Trophoblast cell (in vitro differentiated cells and primary cell): ENCODE data around the gene LRCH2.

Experiments
- DNase-seq, 2 donors: peaks; one replicate each; pipeline ENCODE4 v3.0.0-alpha.2; 2016
- H2AFZ ChIP-seq: 2 replicates; pipeline ENCODE4 v1.6.1; 2013; ENCODE audit warnings: low read length, moderate library complexity, mild to moderate bottlenecking; ENCODE audit not compliant: insufficient read depth, poor library complexity
- H2AK5ac ChIP-seq: 2 replicates; pipeline ENCODE4 v1.6.1; 2013; ENCODE audit warnings: mild to moderate bottlenecking, low read length
- H2BK120ac ChIP-seq: 2 replicates; pipeline ENCODE4 v1.6.1; 2013; ENCODE audit warnings: low read length, mild to moderate bottlenecking, moderate library complexity; ENCODE audit not compliant: insufficient read depth, poor library complexity
- H2BK12ac ChIP-seq: 2 replicates; pipeline ENCODE4 v1.6.1; 2013; ENCODE audit warnings: mild to moderate bottlenecking, low read length, moderate library complexity
- H2BK5ac ChIP-seq: 2 replicates; pipeline ENCODE4 v1.6.1; 2013; ENCODE audit warnings: low read length, low read depth, moderate library complexity, mild to moderate bottlenecking; ENCODE audit not compliant: poor library complexity
- H3K14ac ChIP-seq: 2 replicates; pipeline ENCODE4 v1.6.1; 2013; ENCODE audit warnings: mild to moderate bottlenecking, low read length
- H3K18ac ChIP-seq: 2 replicates; pipeline ENCODE4 v1.6.1; 2013; ENCODE audit warnings: mild to moderate bottlenecking, low read length
- H3K23ac ChIP-seq: 2 replicates; pipeline ENCODE4 v1.6.1; 2013; ENCODE audit warnings: low read length
- H3K27ac ChIP-seq: 2 replicates; pipeline ENCODE4 v1.5.1; 2013; ENCODE audit warnings: low read depth, mild to moderate bottlenecking, inconsistent platforms, low read length, moderate library complexity
- H3K27me3 ChIP-seq: 2 replicates; pipeline ENCODE4 v1.6.1; 2013; ENCODE audit warnings: inconsistent platforms, mild to moderate bottlenecking, low read length, moderate library complexity; ENCODE audit not compliant: insufficient read depth
- H3K36me3 ChIP-seq, 2 experiments: 1 replicate in 1 of 2; 2 replicates in 1 of 2; pipeline ENCODE4 v1.6.1; 2013; ENCODE audit warnings: low read length in 2 of 2, mild to moderate bottlenecking in 2 of 2, moderate library complexity in 1 of 2; ENCODE audit not compliant: insufficient read depth in 2 of 2, control insufficient read depth in 1 of 2
- H3K4ac ChIP-seq: 2 replicates; pipeline ENCODE4 v1.6.1; 2013; ENCODE audit warnings: low read depth, mild to moderate bottlenecking, low read length, moderate library complexity
- H3K4me1 ChIP-seq, 2 experiments: 1 replicate in 1 of 2; 2 replicates in 1 of 2; pipeline ENCODE4 v1.6.1; 2013; ENCODE audit warnings: low read length in 2 of 2, mild to moderate bottlenecking in 2 of 2, moderate library complexity in 1 of 2; ENCODE audit not compliant: insufficient read depth in 2 of 2, control insufficient read depth in 1 of 2
- H3K4me2 ChIP-seq: 2 replicates; pipeline ENCODE4 v1.6.1; 2013; ENCODE audit warnings: inconsistent platforms, mild to moderate bottlenecking, low read length, moderate library complexity
- H3K4me3 ChIP-seq: 2 replicates; pipeline ENCODE4 v1.5.1; 2013; ENCODE audit warnings: mild to moderate bottlenecking, low read depth, low read length, inconsistent platforms
- H3K79me1 ChIP-seq: one replicate; pipeline ENCODE4 v1.6.1; 2013; ENCODE audit warnings: low read length
- H3K79me2 ChIP-seq: 2 replicates; pipeline ENCODE4 v1.6.1; 2013; ENCODE audit warnings: low read length, mild to moderate bottlenecking; ENCODE audit not compliant: control insufficient read depth, insufficient read depth, poor library complexity
- H3K9ac ChIP-seq: 2 replicates; pipeline ENCODE4 v1.6.1; 2013; ENCODE audit warnings: mild to moderate bottlenecking, low read length
- H3K9me3 ChIP-seq: 2 replicates; pipeline ENCODE4 v1.6.1; 2013; ENCODE audit warnings: low read depth, mild to moderate bottlenecking, control low read depth, inconsistent platforms, low read length; ENCODE audit not compliant: insufficient read depth
- H4K12ac ChIP-seq: 2 replicates; pipeline ENCODE4 v1.6.1; 2013; ENCODE audit warnings: low read depth, mild to moderate bottlenecking, low read length, moderate library complexity
- H4K8ac ChIP-seq: 2 replicates; pipeline ENCODE4 v1.6.1; 2013; ENCODE audit warnings: low read depth, mild to moderate bottlenecking, low read length, moderate library complexity
- H4K91ac ChIP-seq: one replicate; pipeline ENCODE4 v1.6.1; 2013; ENCODE audit warnings: low read depth, mild to moderate bottlenecking, low read length, moderate library complexity
- WGBS: extraction: QIAGEN DNeasy Blood & Tissue Kit; methylation state at CpG from one replicate; pipeline ENCODE4 v1.1.7; 2013; ENCODE audit warnings: missing lambda C conversion rate; ENCODE audit not compliant: insufficient read length, insufficient coverage; ENCODE audit errors: extremely low coverage; 5-methylcytosine and 5-hydroxymethylcytosine counted together

LRCH2 gene

GRCh38 chrX:115177932-115178331 is 56.0 kb downstream of the LRCH2 start:
- no peak overlapping the region for H3K14ac ChIP-seq
- H3K9me3 ChIP-seq, result no peaks in the 10 kb centered on the region
- H3K9ac ChIP-seq, result no peak overlapping the region
- H2AK5ac ChIP-seq, result no peak overlapping the region
- no peak overlapping the region for H2BK5ac ChIP-seq
- no peaks in the 10 kb centered on the region for H3K4me1 ChIP-seq
- no peak overlapping the region for H3K4me2 ChIP-seq
- no peak overlapping the region for H4K91ac ChIP-seq
- H2BK12ac ChIP-seq, result no peak overlapping the region
- WGBS, result no CpG with 5 or more reads among the region's 4 CpGs
- H3K27ac ChIP-seq, result no peak overlapping the region
- H3K36me3 ChIP-seq, result no peaks in the 10 kb centered on the region
- no peak overlapping the region for H3K18ac ChIP-seq
- H3K4ac ChIP-seq, result no peak overlapping the region
- H3K27me3 ChIP-seq, result no peaks in the 10 kb centered on the region
- H4K12ac ChIP-seq, result no peak overlapping the region
- H3K23ac ChIP-seq, result no peak overlapping the region
- no peaks in the 10 kb centered on the region for H3K79me2 ChIP-seq
- H2BK120ac ChIP-seq, result no peak overlapping the region
- H3K4me3 ChIP-seq, result no peak overlapping the region
- peak in 1 of 2 donors; percentile 4 for DNase-seq
- H2AFZ ChIP-seq, result no peak overlapping the region
- H4K8ac ChIP-seq, result no peak overlapping the region
- H3K79me1 ChIP-seq, result no peaks in the 10 kb centered on the region

DNA sequence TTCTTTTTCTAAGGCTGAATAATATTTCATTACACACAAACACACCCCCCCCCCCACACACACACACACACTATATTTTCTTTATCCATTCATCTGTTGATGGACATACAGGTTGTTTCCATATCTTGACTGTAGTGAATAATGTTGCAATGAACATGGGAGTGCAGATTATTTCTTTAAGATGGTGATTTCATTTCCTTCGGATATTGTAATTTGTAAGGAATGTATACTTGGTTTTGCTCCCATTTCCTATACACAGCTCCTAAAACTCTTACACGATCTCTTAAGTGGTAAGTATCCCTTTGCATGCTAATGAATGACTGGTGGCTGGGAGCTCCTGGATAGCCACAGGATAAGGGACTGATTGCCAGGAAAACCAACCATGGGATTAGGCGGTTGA is 59.3 kb downstream of the LRCH2 start:
- Histone ChIP-seq H2AFZ (no peak overlapping the region), H3K9me3 (no peaks in the 10 kb centered on the region), H2BK120ac (no peak overlapping the region), H3K4me2 (no peak overlapping the region), H3K27ac (no peak overlapping the region), H3K4ac (no peak overlapping the region), H4K91ac (no peak overlapping the region), H3K23ac (no peak overlapping the region), H3K14ac (no peak overlapping the region), H2BK5ac (no peak overlapping the region), H3K27me3 (no peaks in the 10 kb centered on the region), H3K4me3 (no peak overlapping the region), H3K4me1 (no peaks in the 10 kb centered on the region), H4K8ac (no peak overlapping the region), H2BK12ac (no peak overlapping the region), H3K18ac (no peak overlapping the region), H2AK5ac (no peak overlapping the region), H4K12ac (no peak overlapping the region), H3K79me1 (no peaks in the 10 kb centered on the region), H3K79me2 (no peaks in the 10 kb centered on the region), H3K9ac (no peak overlapping the region), H3K36me3 (no peaks in the 10 kb centered on the region)
- DNase-seq, result no peak
- no CpG with 5 or more reads among the region's 3 CpGs for WGBS

DNA sequence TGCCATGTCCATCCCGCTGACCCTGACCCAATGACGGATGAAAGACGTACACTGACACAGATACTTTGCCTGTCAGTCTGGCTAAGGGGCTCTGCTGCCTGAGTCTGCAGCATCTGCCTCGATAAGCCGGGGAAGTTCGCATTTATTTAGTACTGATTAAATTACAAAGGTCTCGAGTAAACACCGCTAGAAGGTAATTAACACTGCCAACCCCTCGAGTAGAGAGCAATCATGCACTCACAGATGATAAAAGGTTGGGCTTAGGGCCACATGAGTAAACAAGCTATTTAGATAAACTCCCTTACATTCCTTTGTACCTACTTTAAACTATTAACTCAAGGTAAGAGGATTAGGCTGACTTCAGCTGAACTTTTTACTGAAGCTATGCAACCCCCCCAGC is 60.7 kb downstream of the LRCH2 start:
- no CpG with 5 or more reads among the region's 9 CpGs for WGBS
- no peak overlapping the region for H4K12ac ChIP-seq
- no peaks in the 10 kb centered on the region for H3K4me1 ChIP-seq
- no peak overlapping the region for H3K4me3 ChIP-seq
- no peaks in the 10 kb centered on the region for H3K9me3 ChIP-seq
- no peak overlapping the region for H3K4me2 ChIP-seq
- H3K79me1 ChIP-seq, result no peaks in the 10 kb centered on the region
- no peak overlapping the region for H3K27ac ChIP-seq
- no peak overlapping the region for H2AFZ ChIP-seq
- no peaks in the 10 kb centered on the region for H3K36me3 ChIP-seq
- no peak overlapping the region for H3K14ac ChIP-seq
- no peak overlapping the region for H2BK5ac ChIP-seq
- H2BK12ac ChIP-seq, result no peak overlapping the region
- H3K27me3 ChIP-seq, result no peaks in the 10 kb centered on the region
- no peak overlapping the region for H3K18ac ChIP-seq
- H3K79me2 ChIP-seq, result no peaks in the 10 kb centered on the region
- no peak overlapping the region for H3K23ac ChIP-seq
- no peak overlapping the region for H4K91ac ChIP-seq
- H4K8ac ChIP-seq, result no peak overlapping the region
- no peak overlapping the region for H3K4ac ChIP-seq
- H3K9ac ChIP-seq, result no peak overlapping the region
- H2AK5ac ChIP-seq, result no peak overlapping the region
- no peak for DNase-seq
- no peak overlapping the region for H2BK120ac ChIP-seq

DNA sequence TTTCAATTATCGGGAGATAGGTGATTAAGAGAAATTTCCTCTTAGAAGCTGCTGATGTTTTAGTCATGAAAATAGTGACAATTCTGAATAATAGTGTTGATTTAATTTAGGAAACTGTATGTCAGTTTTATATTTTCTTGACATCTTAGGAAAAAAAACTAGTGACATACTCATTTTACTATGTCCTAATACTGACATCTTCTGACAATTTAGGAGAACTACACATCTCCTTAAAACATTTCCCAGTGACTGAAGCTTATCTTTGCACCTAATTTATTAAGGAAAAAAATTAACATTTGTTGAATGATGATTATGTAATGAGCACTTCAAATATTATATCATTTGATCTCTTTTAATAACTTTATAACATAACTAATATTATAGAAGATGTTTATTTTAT is 86.7 kb downstream of the LRCH2 start:
- no CpG with 5 or more reads among the region's 1 CpG for WGBS

More for the DNA sequence above, 86.7 kb downstream of the LRCH2 start:
- no peaks in the 10 kb centered on the region for H3K9me3 ChIP-seq
- H2AK5ac ChIP-seq, result no peak overlapping the region
- H2BK5ac ChIP-seq, result no peak overlapping the region
- no peak overlapping the region for H2BK12ac ChIP-seq
- no peaks in the 10 kb centered on the region for H3K27me3 ChIP-seq
- no peak overlapping the region for H2AFZ ChIP-seq
- no peak overlapping the region for H3K18ac ChIP-seq
- H2BK120ac ChIP-seq, result no peak overlapping the region
- H4K8ac ChIP-seq, result no peak overlapping the region
- H3K79me1 ChIP-seq, result no peaks in the 10 kb centered on the region
- no peak overlapping the region for H3K9ac ChIP-seq
- no peak overlapping the region for H3K4me2 ChIP-seq
- peak in 1 of 2 donors; percentile 40 for DNase-seq
- H3K23ac ChIP-seq, result no peak overlapping the region
- no peak overlapping the region for H3K14ac ChIP-seq
- H3K79me2 ChIP-seq, result no peaks in the 10 kb centered on the region
- H4K12ac ChIP-seq, result no peak overlapping the region
- H3K4me3 ChIP-seq, result no peak overlapping the region
- H3K27ac ChIP-seq, result no peak overlapping the region
- no peaks in the 10 kb centered on the region for H3K4me1 ChIP-seq
- no peak overlapping the region for H4K91ac ChIP-seq
- H3K36me3 ChIP-seq, result no peaks in the 10 kb centered on the region
- H3K4ac ChIP-seq, result no peak overlapping the region
